SW480 (cell line): ENCODE measurements around the gene DSCAM.

ENCODE experiments used
- DNase-seq: peaks from one replicate; pipeline ENCODE4 v3.0.0-alpha.2; 2016; ENCODE audit warnings: low spot score

DSCAM gene

DNA sequence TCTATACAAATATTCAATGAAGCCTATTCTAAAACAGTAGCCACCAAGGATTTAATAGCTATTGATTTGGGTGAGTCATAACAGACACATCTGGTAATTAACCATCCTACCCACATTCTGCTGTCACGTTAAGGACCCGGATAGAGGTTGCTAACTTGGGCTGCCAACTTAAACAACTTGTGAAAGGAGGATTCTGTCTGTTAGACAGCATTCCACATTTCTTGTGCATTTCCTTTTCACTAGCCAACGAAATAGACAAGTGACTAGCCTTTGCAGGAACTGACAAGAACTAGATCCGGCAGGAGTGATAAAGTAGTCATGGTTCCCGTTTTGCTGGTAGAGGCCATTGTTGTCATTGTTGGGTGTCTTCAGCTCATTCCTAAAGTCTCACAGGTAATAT lies 9.5 kb downstream of the DSCAM start:
- DNase-seq, result no peak

DNA sequence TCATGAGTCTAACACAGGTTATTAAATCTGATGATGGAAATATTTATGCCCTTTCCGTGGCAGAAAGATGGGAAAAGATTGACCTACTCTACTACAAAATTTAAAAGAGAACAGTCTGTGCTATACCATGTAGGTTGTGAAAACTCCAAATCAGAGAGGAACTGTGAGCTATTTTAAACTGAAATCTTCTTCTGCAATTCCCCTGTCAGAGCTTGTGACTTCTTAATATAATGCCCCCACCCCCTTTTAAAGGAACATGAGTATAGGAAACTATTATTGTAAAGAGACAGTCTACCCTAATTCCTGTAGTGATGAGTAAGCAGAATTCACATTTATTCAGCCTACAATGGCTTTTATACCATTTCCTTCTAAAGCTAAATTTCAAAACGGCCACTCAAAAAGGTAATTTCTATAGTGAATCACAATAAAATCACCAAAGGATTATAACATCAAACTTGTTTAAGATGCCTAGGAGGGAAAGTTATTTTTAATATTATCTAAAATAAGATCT lies 11.7 kb downstream of the DSCAM start:
- no peak for DNase-seq

DNA sequence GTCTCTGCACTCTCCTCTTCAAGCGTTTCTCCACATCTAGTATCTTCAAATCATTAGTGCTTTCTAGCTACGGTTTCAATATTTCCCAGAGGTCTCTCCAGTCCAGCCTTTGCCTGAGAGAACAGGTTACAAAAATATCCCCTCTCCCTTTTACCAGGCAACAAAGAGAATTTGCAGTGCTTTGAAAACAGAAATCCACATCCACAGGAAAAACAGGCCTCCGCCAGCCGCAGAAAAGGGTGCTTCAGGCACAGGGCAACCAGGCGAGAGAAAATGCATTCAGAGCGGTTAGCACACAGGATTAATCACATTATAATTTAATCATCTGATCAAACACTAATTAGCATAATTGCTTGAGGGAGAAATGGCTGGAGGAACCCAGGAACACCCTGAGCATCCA lies 13.8 kb downstream of the DSCAM start:
- no peak for DNase-seq

DNA sequence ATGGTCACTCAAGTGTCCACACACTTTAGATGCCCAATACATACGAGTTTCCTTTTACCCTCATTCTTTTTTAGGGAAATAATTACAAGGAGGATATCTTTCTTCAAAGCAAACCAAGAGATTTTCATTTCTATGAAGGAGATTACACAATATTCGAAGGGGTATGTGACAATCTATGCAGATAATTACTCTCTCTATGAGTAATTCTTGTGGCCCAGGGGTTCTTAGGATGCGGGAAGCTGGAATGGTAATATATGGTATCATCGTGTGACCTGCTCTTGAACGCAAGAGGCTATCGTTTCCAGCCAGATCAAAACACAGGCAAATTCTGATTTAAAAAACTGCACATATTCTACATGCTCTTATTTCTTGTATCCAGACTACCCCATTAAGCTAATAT lies 14.6 kb downstream of the DSCAM start:
- DNase-seq, result no peak

DNA sequence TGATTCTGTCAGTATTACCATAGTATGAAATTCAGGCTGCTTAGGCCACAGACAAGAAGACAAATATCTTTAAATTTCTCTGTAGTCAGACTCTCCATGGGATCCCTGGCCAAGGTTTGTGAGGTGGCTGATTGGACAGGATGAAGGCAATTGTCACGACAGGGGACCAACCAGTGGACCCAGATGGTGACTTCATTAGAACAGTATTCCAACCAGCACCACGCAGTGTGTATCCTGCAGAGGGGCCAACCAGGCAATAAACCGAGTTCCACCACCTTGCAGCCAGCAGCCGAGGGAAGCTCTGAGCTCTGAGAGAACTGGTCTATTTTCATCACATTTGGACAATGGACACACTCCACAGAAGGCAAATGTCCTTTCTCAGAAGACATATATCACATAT lies 16.1 kb downstream of the DSCAM start:
- peak; percentile 26 for DNase-seq

DNA sequence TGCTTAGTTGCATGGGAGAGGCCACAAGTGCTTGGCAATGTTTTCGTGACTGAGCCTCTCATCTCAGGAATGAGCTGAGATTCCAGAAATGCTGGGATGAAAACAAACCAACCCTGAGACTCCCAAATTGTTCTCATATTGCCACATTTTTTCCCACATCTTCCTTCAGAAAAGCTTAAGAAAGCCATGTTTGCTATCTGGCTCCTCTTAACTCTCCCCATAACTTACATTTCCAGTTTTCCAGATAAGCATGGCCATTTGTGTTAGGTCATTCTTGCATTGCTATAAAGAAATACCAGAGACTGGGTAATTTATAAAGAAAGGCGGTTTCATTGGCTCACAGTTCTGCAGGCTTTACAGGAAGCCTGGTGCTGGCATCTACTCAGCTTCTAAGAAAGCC lies 17.2 kb downstream of the DSCAM start:
- no peak for DNase-seq

DNA sequence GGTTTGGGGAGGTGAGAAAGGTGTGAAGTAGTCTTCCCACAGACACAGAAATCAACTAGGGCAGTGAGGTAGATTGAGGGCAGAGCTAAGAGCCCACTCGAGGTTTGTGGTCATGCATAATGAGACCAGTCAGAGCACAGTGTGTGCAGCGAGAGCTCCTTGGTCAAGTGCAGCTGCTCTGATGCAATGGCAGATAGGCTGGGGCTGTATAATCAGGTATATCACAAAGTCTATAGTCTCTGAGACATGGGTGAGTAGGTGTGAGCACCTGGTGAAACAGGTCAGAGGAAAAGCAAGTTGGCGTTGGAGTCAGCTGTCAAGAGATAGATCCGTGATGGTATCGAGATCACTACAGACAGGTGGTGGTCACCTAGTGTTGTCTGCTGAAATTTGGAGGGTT lies 17.6 kb downstream of the DSCAM start:
- no peak for DNase-seq

DNA sequence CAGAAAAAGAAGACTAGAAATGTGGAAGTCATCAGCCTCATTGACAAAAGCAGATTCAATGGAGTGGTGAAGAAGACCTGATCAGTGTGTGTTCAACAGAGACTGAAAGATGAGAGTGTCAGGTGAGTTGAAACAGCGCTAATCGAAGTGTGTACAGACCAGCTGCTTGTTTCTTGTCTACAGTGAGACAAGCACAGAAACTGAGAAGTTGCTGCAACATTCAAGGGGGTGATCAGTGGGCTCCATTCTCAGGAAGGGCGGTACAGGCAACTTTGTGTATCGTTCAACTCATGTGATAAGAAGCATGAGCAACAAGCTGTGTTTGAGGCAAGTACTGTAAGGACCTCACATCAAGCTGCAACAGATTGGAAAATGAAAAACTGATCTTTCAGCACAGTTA lies 19.4 kb downstream of the DSCAM start:
- no peak for DNase-seq

DNA sequence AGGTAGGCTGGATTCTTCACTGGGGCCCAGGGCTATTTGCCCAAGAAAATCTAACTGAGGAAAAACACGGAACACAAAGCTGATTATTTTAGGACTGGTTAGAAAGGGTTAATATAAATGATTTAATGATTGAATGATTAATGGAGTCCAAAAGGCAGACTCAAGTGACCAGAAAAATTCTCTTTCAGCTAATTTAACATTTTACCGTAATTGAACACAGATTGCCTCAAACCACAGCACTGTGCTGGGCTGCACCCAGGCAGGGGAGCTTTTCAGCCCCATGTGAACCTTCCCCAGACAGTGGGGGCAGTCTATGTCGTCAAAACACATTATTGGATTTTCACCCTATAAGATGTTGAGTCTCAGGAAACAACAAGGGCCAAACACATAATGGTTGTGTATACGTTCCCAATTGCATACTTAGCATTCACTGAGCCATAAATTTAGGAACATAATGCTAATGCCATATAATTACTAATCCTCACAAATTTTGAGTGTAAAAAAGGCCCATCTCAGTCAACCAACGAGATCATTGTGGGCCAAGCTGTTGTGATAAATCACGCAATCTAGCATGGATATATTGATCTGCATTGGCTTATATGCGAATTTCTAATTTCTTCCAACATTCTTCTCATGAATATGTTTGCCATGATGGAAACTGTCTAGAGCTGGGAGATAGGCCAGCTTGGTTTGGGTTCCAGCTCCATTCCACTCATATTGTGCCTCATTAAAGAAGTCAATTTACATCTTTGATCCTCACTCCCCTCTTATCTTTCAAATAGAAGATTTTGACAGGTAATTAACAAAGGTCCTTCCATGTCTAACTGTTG lies 27.7 kb downstream of the DSCAM start:
- no peak for DNase-seq

DNA sequence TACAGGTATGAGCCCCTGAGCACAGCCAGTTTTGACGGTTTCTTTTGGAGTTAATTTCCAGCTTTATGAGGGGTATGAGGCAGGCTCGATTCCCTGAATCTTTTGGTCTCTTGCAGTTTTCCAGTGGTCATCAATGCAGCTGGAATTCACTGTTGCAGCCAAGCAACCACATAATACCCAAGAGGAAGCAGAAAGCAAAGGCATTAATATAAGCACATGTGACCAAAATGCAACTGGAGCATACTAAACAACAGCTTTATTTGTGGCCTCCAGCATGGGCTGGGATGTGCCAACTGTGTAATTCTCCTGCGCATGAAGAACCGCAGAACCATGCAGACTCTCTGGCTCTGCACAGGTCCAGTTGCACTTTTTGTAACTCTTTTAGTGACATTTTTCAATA lies 33.0 kb downstream of the DSCAM start:
- DNase-seq, result no peak

DNA sequence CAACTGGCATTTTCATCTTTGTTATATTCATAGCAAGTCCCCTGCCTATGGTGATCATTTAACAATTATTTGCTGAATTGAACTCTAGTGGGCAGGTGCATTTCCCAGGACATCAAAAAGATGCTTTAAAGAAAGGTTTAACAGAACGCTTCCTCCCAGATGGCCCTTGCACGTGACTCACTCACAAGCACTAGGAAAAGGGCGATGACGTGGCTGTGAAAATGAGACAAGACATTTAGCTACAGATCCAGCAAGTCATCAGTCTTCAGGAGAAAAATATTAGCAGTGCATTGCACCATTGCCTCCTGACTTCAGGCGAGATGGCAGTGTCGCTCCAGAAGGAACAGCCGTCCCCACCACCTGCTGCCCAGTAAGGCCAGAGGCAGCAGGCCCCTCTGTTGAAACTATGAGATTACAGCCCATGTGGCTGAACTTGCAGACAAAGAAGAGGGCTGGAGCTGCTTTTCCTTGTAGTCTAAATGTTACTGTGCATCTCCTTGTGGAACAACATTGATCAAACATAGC lies 37.2 kb downstream of the DSCAM start:
- no peak for DNase-seq

DNA sequence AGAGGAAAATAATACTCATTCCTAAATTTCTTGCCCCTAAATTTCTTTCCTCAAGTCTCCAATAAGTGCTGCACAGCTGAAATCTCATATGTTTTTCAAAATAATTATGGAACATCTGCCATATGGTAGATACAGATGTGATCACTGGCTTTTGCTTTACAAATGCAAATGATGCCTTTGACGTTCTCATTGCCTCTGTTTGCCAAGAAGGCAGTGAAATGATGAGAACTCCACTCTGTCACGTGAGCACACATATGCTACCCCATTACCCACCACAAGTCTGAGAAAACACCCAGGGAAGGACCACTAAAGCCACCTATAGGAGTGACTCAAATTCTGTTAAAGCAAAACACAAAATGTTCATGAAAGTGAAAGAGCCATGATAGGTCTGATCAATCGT lies 43.9 kb downstream of the DSCAM start:
- DNase-seq, result no peak

DNA sequence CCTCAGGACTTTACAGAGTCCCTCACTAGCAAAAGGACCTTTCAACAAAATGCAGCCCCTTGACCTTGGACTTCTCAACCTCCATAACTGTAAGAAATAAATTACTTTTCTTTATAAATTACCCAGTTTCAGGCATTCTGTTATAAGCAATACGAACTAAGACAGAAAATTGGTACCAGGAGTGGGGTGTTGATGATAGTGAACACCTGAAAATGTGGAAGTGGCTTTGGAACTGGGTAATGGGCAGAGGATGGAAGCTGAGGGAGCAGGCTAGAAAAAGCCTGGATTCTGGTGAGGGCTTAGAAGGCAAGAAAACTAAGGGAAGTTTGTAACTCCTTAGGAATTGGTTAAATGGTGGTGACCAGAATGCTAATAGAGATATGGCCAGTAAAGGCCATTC lies 46.8 kb downstream of the DSCAM start:
- no peak for DNase-seq

DNA sequence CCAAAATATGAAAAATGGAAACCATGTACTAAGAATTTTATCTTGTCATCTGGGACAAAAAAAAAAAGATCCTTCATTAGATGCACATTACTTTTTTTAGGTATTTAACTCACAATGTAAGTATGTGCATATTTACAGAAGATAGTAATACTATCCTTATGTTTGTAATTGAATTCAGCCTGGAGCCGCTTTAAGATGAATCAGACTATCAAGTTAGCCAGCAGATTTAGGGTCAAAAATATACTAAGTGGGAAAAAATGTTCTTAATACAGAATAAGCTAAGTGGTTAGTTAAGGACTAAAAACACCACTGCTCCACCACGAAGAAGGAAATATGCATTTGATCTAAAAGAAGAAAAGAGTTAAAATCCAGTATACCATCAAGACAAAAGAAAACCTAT lies 49.1 kb downstream of the DSCAM start:
- no peak for DNase-seq

DNA sequence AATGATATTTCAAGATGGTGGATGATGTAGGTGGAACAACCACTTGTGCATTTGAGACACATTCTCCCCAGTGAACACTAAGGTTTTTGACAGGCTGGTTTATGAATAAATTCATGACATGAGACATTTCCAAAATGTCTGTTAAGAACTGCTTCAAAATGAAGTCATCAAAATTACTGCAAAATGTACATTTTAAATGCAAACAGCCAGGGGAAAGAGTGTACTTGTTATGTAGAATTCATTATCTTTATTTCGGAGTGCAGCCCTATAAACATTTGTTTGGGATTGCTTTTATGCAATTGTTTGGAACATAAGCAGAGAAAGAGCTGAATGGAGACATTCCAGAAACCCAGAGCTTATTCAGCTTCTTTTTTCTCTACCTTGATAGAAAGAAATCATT lies 49.5 kb downstream of the DSCAM start:
- DNase-seq, result no peak

DNA sequence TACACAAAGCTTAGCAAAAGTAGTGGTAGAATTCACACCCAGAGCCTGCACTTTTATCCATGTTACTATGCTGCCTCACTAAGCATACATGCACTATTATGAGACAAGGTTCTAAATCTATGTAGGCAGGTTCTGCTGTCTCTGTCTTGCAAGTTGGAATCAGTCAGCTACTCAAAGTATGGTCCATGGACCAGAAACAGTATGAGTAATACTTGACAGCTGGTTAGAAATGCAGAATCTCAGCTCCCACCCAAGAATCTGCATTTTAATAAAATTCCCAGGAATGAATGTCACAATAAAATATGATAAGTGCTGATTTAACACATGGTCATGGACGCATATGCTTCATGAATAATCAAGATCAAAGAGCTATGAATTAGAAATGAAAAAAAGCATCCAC lies 50.5 kb downstream of the DSCAM start:
- DNase-seq, result no peak

DNA sequence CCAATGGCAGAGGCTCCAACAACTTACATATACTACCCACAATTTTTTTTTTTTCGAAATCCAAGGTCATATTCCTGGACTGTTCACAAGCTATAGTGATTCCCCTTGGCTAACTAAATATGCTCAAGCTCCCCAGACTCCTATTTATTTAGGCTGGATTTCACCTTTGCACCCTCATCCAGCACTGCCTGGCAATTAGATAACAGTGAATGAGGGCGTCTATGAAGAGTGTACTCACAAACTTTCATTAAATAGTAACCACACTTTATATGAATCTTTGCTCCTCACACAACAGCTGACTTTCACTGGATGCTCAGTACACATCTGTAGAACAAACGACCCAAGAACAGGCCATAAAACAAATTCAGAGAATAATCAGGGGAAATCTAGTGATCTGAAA lies 51.6 kb downstream of the DSCAM start:
- DNase-seq, result no peak

DNA sequence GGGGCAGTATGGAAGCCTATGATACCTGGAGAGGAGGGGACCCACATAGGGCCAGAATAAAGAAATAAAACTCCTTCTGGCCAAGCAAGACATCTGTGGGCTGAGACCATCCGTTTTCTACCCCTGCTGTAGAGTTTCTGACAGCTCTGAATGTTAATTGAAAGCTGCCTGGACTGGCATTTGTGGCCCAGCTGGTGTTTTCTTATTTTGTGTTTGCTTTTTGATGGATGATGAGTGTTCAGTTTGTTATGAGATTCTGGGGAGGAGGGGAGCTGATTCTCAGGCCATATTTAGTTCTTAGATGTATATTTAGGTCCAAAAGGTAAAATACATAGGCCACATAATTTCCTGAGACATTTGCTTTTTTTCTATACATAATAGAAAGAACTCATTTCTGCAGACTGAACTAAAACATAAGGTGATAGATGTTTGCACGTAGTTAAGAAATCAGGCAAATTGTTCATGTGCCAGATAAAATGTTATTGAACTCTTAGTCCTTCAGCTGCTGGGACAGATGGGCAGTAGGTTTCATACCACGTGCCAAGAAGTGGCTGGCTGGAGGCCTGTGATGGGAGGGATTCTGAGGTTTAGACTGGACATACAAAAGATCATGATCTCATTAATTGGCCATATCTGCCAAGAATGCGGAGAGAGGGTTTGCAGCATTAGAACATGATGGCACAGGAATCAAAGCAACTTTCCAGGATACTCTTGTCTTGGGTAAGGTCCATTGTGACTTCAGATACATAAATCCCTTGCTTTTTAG lies 54.1 kb downstream of the DSCAM start:
- no peak for DNase-seq

DNA sequence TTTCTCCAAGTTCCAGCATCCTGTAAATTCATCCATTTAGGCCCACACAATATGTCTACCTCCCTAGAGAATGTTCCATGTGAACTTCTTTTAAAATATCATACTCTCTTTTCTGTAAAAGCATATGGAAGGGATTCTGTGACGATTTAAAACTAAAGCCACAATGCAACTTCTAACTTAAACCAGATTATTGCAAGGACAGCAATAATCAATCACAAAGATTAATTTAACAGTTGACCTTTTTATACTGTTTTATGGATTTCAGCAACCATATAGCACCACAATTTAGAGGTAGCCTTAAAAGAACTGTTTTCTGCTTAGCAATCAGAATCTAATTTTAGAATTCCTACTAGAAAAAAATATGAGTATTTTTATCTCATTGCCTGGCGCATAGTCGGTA lies 58.3 kb downstream of the DSCAM start:
- no peak for DNase-seq

DNA sequence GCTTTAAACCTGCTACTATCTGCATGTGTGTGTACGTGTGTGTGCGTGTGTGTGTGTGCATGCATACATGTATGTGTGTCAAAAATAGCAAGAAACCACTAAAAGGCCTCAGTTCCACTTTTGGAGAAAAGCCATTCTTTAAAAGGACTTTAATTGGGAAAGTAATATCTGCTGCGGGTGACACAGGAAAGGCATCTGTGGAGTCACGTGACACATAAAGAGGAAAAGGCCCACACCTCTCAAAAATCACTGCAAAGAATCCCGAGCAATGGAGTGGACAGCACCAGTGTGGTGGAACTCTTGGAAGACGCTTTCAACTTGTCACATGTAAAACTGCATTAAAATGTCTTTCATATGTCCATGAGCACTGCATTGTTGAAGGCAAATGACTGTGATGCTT lies 63.6 kb downstream of the DSCAM start:
- DNase-seq, result no peak

DNA sequence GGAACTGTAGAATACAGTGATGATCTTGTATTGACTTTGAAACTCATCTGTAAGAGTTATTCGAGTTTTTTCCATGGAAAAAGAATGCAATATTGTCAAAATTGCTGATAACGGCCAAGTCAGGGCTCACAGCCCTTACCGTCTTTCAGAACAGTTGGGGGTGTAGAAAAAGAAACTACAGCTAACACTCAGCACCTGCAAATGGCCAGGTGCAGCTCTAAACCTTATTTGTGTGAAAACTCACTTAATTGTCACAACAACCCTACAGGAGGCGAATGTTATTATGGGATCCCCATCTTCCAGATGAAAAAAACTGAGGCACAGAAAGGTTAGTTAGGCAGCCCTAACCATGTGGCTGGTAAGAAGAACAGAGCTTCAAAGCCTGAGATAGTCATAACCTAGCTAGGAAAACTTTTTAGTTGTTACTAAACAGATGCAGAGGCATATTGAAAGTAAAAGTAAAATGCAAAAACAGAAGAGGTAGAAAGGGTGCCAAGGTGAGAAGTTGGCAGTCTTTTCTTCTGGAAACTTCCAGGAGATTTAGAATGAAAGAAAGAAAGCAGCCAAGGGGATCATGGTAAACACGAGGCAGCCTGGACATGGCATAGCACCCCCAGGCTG lies 76.4 kb downstream of the DSCAM start:
- DNase-seq, result no peak

DNA sequence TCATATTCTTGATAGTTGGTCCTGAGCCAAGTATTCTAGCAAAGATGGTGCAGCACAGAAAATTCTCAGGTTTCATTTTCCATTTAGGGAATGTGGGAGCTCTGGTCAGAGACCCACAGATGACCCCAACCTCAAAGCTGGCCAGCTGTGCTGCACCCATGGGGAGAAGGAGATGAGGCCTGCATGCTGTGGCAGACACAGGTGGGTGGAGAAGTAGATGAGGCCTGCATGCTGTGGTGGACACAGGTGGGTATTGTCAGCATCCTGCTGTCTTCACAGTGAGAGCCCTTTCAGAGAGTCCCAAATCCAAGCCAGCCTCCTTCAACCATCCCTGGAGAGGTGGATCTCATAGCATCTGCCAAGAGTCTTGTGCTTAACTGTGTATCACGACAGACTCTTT lies 77.7 kb downstream of the DSCAM start:
- DNase-seq, result no peak

DNA sequence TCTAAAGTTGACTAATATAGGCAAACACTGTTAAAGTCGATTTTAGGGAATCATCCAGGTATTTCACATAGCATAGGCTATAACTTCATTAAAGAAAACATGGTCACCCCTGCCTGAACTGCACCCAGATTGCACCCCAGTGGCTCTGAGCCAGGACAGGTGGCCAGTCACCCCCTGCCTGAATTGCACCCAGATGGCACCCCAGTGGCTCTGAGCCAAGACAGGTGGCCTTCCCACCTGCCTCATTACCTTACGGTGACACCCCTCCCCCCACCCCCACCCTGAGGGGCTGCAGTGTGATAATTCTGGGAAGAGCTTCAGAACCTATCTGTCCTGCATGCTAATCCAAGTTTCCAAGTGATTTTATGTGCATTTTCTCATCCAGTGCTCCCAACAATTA lies 78.9 kb downstream of the DSCAM start:
- DNase-seq, result no peak
